Measurements from ENCODE around the gene LTBP1.

The LTBP1 gene

GRCh38 chr2:33266467-33266866 lies 319.7 kb downstream of the LTBP1 start:
- DNase-seq (ENCODE audit: low spot score in 2 of 2) (no peak), ATAC-seq (no peak)
- Mint-ChIP-seq H3K9me3 (no peaks in the 10 kb centered on the region), H3K27ac (no peak overlapping the region), H3K36me3 (no peaks in the 10 kb centered on the region), H3K4me1 (peaks cover 11% of the 10 kb centered on the region), H3K4me3 (no peak overlapping the region)

- DNase-seq (ENCODE audit: low spot score in 2 of 2) (no peak), ATAC-seq (no peak)
- Mint-ChIP-seq H3K4me3 (no peak overlapping the region), H3K27ac (no peak overlapping the region), H3K4me1 (peaks cover 16% of the 10 kb centered on the region), H3K36me3 (no peaks in the 10 kb centered on the region), H3K9me3 (no peaks in the 10 kb centered on the region)
Observed at GRCh38 chr2:33267043-33267442, 320.3 kb downstream of the LTBP1 start.

DNA sequence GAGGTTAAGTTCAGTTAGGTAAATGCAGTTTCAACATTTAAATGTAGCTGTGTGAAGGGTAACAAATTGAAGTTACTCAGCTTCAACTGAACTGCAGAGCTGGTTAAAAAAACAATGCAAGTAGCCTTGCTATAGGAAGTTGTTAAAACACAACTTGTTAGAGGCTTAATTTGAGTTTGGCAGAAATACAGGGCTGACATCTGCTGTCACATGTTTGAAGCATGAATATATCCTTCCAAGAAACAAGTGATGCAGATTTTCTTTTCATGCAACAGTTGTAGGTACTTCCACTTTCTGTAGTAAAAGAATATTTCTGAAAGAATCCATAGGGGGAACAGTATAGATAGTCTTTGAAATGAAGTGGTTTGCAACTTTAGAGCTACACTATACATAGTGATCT lies 321.0 kb downstream of the LTBP1 start:
- Mint-ChIP-seq H3K27ac (no peak overlapping the region), H3K36me3 (no peaks in the 10 kb centered on the region), H3K4me3 (no peak overlapping the region), H3K9me3 (no peaks in the 10 kb centered on the region), H3K4me1 (peaks cover 23% of the 10 kb centered on the region)
- DNase-seq (ENCODE audit: low spot score in 2 of 2) (no peak), ATAC-seq (no peak)

DNA sequence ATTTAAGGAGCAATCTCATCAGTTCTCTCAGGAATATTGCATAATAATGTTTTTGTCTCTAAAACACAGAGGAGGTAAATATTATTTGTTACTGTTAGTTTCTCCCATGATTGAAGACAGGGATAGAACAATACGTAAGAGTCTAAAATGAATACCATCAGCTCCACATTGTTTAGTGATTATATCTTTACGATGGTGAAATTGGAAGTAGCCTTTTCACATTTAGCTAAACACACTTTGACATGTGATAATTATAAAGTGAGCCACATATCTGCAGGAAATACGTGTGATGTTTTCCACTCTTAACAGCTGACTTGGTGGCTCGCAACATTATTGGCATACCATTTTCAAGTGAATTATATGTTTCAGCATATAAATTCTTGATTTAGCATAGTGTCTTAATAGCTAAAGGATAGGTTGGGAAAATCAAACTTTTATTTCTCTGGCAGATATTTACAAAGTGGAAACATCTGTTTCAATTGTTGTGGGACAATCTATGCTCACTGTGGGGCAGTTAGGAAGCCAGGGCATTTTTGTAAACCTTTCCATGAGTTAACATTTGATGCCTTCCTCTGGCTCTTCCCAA lies 321.6 kb downstream of the LTBP1 start:
- no peak overlapping the region for H3K27ac Mint-ChIP-seq
- ATAC-seq (no peak), DNase-seq (ENCODE audit: low spot score in 2 of 2) (no peak)
- peaks cover 27% of the 10 kb centered on the region for H3K4me1 Mint-ChIP-seq
- no peaks in the 10 kb centered on the region for H3K36me3 Mint-ChIP-seq
- H3K4me3 Mint-ChIP-seq, result no peak overlapping the region
- no peaks in the 10 kb centered on the region for H3K9me3 Mint-ChIP-seq

- Mint-ChIP-seq H3K27ac (peak overlapping the region; percentile 34), H3K4me1 (peaks cover 45% of the 10 kb centered on the region), H3K36me3 (no peaks in the 10 kb centered on the region), H3K9me3 (no peaks in the 10 kb centered on the region), H3K4me3 (peak overlapping the region; percentile 17)
- DNase-seq (ENCODE audit: low spot score in 2 of 2) (peak; percentile 16 to 56), ATAC-seq (peak; percentile 82)
Observed at GRCh38 chr2:33272001-33272400, 325.2 kb downstream of the LTBP1 start.

- no peak for DNase-seq (ENCODE audit: low spot score in 2 of 2)
- Mint-ChIP-seq H3K9me3 (no peaks in the 10 kb centered on the region), H3K36me3 (no peaks in the 10 kb centered on the region), H3K27ac (no peak overlapping the region), H3K4me3 (no peak overlapping the region), H3K4me1 (peaks cover 50% of the 10 kb centered on the region)
- ATAC-seq, result no peak
Observed at GRCh38 chr2:33273479-33273878, 326.7 kb downstream of the LTBP1 start.

GRCh38 chr2:33274524-33274923 lies 327.8 kb downstream of the LTBP1 start:
- DNase-seq (ENCODE audit: low spot score in 2 of 2), result no peak
- no peak overlapping the region for H3K4me3 Mint-ChIP-seq
- H3K36me3 Mint-ChIP-seq, result no peaks in the 10 kb centered on the region
- no peaks in the 10 kb centered on the region for H3K9me3 Mint-ChIP-seq
- no peak overlapping the region for H3K27ac Mint-ChIP-seq
- no peak for ATAC-seq
- H3K4me1 Mint-ChIP-seq, result peaks cover 41% of the 10 kb centered on the region

DNA sequence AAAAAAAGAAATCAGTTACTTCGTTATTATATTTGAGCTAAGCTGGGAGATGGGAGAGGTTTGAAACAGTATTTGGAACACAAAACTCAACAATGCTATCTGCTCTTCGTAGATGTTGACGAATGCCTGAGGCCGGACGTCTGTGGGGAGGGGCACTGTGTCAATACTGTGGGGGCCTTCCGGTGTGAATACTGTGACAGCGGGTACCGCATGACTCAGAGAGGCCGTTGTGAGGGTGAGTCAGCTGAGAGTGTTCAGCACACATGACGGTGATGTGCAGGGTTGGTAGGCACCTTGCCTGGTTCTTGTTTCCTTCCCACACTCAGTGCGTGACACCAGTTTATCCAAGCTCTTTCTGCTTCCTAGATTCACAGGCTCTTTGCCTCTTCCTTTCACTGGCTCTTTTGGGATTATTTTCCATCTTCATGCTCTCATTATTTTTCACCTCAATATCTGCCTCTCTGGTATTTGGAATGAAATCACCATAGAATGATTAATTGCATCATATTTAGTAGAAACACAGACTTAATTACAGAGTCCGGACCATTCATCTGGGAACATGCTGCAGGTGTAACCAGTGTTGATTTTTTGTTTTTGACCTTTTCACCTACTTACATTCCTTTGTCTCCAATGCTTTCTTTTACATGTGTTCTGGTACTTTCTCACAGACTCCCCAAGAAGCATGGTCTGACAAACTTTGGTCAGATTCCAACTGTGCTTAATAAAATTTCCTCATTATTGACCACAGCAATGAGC lies 329.1 kb downstream of the LTBP1 start:
- Mint-ChIP-seq H3K4me1 (peaks cover 38% of the 10 kb centered on the region), H3K9me3 (no peaks in the 10 kb centered on the region), H3K4me3 (peak overlapping the region; percentile 20), H3K27ac (peak overlapping the region; percentile 26), H3K36me3 (no peaks in the 10 kb centered on the region)
- DNase-seq (ENCODE audit: low spot score in 2 of 2), result peak; percentile 48 to 70
- ATAC-seq, result peak; percentile 98

DNA sequence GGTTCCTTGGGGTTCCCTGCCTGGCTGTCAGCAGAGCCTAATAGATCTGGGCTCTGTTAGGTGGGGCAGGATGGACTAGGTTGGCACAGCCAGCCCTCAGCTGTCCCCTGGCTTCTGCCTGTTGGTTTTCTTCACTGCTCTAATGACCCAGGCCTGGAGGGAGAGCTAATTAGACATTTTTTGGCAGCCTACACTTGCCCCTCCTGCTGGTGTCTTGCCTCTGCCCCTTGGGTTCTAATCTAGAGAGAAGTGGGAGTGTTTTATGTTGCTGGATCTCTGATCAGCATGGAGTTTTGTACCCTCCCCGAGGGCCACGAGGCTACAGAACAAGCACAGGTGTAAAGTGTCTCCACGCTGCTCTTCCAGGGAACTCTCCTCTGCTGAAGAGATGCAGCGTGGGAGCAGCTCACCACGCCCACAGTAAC lies 330.3 kb downstream of the LTBP1 start:
- peaks cover 34% of the 10 kb centered on the region for H3K4me1 Mint-ChIP-seq
- H3K36me3 Mint-ChIP-seq, result no peaks in the 10 kb centered on the region
- ATAC-seq (no peak), DNase-seq (ENCODE audit: low spot score in 2 of 2) (no peak)
- no peak overlapping the region for H3K4me3 Mint-ChIP-seq
- H3K9me3 Mint-ChIP-seq, result no peaks in the 10 kb centered on the region
- peak overlapping the region; percentile 26 for H3K27ac Mint-ChIP-seq

- ATAC-seq, result no peak
- H3K9me3 Mint-ChIP-seq, result no peaks in the 10 kb centered on the region
- no peak overlapping the region for H3K27ac Mint-ChIP-seq
- peaks cover 22% of the 10 kb centered on the region for H3K4me1 Mint-ChIP-seq
- no peak overlapping the region for H3K4me3 Mint-ChIP-seq
- no peaks in the 10 kb centered on the region for H3K36me3 Mint-ChIP-seq
- DNase-seq (ENCODE audit: low spot score in 2 of 2), result no peak
Observed at GRCh38 chr2:33278245-33278943, 331.6 kb downstream of the LTBP1 start.

DNA sequence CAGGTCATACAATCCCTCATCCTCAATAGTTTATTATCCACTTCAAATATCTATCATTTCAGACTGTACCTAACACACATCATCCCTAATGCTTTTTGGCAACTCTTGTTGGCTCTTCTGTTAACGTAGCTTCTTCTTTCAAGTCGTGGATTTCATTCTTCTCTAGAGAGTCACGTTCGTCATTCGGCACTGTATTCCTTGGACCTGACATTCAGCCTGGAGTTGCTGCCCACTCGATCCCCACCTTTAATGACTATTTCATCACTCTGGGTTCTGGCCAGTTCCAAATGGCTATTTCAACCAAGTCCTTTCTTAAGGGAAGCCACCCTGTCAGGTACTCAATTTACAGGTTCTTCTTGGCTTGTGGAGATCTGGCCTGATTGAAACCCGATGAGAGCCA lies 337.5 kb downstream of the LTBP1 start:
- H3K36me3 Mint-ChIP-seq, result no peaks in the 10 kb centered on the region
- no peaks in the 10 kb centered on the region for H3K9me3 Mint-ChIP-seq
- H3K4me1 Mint-ChIP-seq, result no peaks in the 10 kb centered on the region
- H3K27ac Mint-ChIP-seq, result no peak overlapping the region
- H3K4me3 Mint-ChIP-seq, result no peak overlapping the region
- no peak for DNase-seq (ENCODE audit: low spot score in 2 of 2)
- ATAC-seq, result no peak

DNA sequence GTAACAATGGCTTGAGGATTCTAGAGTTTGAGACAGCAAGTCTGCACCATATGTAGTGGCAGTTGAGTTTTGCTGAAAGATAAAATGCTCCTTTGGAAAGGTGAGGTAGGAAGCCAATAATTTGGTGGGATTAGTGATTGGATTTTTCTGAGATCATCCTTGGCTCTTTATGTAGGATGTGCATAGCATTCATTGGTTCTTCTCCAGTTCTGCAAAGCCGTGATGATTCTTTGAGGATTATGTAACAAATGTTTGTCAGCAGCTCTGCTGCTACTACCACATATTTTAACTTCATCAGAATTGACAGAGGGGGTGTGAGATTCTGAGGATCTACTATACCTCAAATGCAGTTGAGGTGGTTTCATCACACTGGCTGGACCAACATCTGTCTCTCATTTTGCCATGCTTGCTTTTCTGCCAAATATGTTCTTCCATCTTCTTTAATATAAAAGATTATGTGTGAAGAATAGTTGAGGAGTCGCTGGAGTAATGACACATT lies 340.8 kb downstream of the LTBP1 start:
- H3K27ac Mint-ChIP-seq, result no peak overlapping the region
- ATAC-seq (no peak), DNase-seq (ENCODE audit: low spot score in 2 of 2) (no peak)
- peaks cover 6% of the 10 kb centered on the region for H3K4me1 Mint-ChIP-seq
- no peak overlapping the region for H3K4me3 Mint-ChIP-seq
- no peaks in the 10 kb centered on the region for H3K36me3 Mint-ChIP-seq
- H3K9me3 Mint-ChIP-seq, result no peaks in the 10 kb centered on the region

DNA sequence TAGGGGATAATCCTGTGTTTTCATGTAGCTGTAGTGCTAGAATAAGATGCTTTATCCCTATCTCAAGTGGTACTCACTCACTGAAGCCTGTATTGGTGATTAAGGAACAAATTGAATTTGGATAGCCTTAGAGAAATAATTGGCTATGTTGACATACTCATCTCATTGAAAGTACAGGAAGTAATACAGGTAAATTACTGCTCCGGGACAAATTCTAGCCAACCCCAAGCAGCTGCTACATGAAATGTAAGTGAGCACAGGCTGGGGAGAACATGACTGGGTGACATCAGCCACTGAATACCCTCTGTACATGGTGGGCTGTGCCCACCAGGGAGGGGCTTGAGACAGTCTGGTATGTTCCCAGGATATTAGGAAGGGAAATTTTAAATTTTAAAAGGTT lies 341.3 kb downstream of the LTBP1 start:
- DNase-seq (ENCODE audit: low spot score in 2 of 2), result no peak
- no peak overlapping the region for H3K27ac Mint-ChIP-seq
- H3K4me1 Mint-ChIP-seq, result peaks cover 6% of the 10 kb centered on the region
- no peak overlapping the region for H3K4me3 Mint-ChIP-seq
- H3K36me3 Mint-ChIP-seq, result no peaks in the 10 kb centered on the region
- ATAC-seq, result no peak
- H3K9me3 Mint-ChIP-seq, result no peaks in the 10 kb centered on the region

GRCh38 chr2:33289961-33290360 lies 343.2 kb downstream of the LTBP1 start:
- no peak overlapping the region for H3K27ac Mint-ChIP-seq
- H3K4me1 Mint-ChIP-seq, result peaks cover 6% of the 10 kb centered on the region
- no peak for DNase-seq (ENCODE audit: low spot score in 2 of 2)
- H3K4me3 Mint-ChIP-seq, result no peak overlapping the region
- H3K9me3 Mint-ChIP-seq, result no peaks in the 10 kb centered on the region
- ATAC-seq, result no peak
- no peaks in the 10 kb centered on the region for H3K36me3 Mint-ChIP-seq

GRCh38 chr2:33291278-33292013 lies 344.7 kb downstream of the LTBP1 start:
- no peak overlapping the region for H3K27ac Mint-ChIP-seq
- H3K9me3 Mint-ChIP-seq, result no peaks in the 10 kb centered on the region
- no peaks in the 10 kb centered on the region for H3K36me3 Mint-ChIP-seq
- H3K4me1 Mint-ChIP-seq, result peaks cover 6% of the 10 kb centered on the region
- no peak for ATAC-seq
- DNase-seq (ENCODE audit: low spot score in 2 of 2), result no peak
- no peak overlapping the region for H3K4me3 Mint-ChIP-seq
